Stimulated activated naive B cell treated with anti-CD40 and anti-IgM and Interleukin-4, amounts not matched to agents 10 μg/mL and 1 μg/mL and 100 μg/mL, for 72 hours (primary cell): ENCODE measurements around the gene GLP2R.
"Not testable (repeated sequence)": the region's sequence is repeated elsewhere in the genome, so short reads cannot be mapped to it uniquely, and the experiment has no call there.

Experiments used
- ATAC-seq, 2 donors: fragments of 150-1000 bp; cut with Tn5 transposase; replicated peaks; 2 replicates each; pipeline ENCODE4 v1.10.0; 2021; ENCODE audit warnings: moderate library complexity in 1 of 2
- DNase-seq: peaks from one replicate; pipeline ENCODE4 v3.0.0; 2021
- H3K27ac Mint-ChIP-seq: one replicate; pipeline ENCODE4 v1.8.0; 2022; ENCODE audit warnings: mild to moderate bottlenecking, mixed read lengths
- H3K27me3 Mint-ChIP-seq, 2 donors: one replicate each; pipeline ENCODE4 v1.8.0; 2022; ENCODE audit warnings: mixed read lengths in 2 of 2
- H3K36me3 Mint-ChIP-seq, 2 donors: one replicate each; pipeline ENCODE4 v1.8.0; 2022; ENCODE audit warnings: mixed read lengths in 2 of 2, mild to moderate bottlenecking in 1 of 2
- H3K4me1 Mint-ChIP-seq, 2 donors: one replicate each; pipeline ENCODE4 v1.8.0; 2022; ENCODE audit warnings: mixed read lengths in 2 of 2, mild to moderate bottlenecking in 1 of 2
- H3K4me3 Mint-ChIP-seq, 2 donors: one replicate each; pipeline ENCODE4 v1.8.0; 2022; ENCODE audit warnings: mild to moderate bottlenecking in 2 of 2, mixed read lengths in 2 of 2, moderate library complexity in 1 of 2
- H3K9me3 Mint-ChIP-seq, 2 donors: one replicate each; pipeline ENCODE4 v1.8.0; 2022; ENCODE audit warnings: mixed read lengths in 2 of 2, mild to moderate bottlenecking in 1 of 2

Gene GLP2R, protein sequence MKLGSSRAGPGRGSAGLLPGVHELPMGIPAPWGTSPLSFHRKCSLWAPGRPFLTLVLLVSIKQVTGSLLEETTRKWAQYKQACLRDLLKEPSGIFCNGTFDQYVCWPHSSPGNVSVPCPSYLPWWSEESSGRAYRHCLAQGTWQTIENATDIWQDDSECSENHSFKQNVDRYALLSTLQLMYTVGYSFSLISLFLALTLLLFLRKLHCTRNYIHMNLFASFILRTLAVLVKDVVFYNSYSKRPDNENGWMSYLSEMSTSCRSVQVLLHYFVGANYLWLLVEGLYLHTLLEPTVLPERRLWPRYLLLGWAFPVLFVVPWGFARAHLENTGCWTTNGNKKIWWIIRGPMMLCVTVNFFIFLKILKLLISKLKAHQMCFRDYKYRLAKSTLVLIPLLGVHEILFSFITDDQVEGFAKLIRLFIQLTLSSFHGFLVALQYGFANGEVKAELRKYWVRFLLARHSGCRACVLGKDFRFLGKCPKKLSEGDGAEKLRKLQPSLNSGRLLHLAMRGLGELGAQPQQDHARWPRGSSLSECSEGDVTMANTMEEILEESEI

GRCh38 chr17:9825641-9826150 is at the start of gene GLP2R:
TSS of gene GLP2R (plus strand) at chr17:9825924. CDS start at chr17:9826064, 140 bp downstream.
- H3K9me3 Mint-ChIP-seq, result peaks cover 3 to 4% of the 10 kb centered on the region in 2 donors
- no peak within 1 kb of the TSS for H3K27ac Mint-ChIP-seq
- no peak within 1 kb of the TSS for H3K4me3 Mint-ChIP-seq
- H3K4me1 Mint-ChIP-seq, result no peaks in the 10 kb centered on the region
- peaks cover 12 to 35% of the 10 kb centered on the region in 2 donors for H3K27me3 Mint-ChIP-seq
- no peak for ATAC-seq
- no peaks in the 10 kb centered on the region for H3K36me3 Mint-ChIP-seq
- DNase-seq, result no peak

DNA sequence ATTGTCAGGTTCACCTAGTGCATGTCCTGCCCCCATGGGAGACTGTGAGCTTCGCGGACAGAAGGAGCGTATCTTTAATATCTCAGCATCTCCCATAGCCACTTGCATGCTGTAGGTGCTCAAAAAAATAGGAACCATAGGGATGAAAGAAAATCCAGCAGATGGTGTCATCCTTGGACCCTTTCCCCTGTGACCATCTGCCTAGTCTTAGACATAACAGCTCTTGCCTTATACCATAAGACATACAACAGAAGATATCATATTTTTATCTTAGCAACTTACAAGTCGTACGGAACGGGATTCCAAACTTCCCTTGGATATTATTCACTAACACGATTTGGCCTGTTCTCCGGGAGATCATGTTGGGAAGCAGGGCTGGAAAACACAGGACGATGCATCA is 48.8 kb upstream of the GLP2R start:
- Mint-ChIP-seq H3K4me3 (no peak overlapping the region), H3K27me3 (peaks cover 4 to 25% of the 10 kb centered on the region in 2 donors), H3K27ac (no peak overlapping the region), H3K4me1 (no peaks in the 10 kb centered on the region), H3K9me3 (peaks cover 0 to 9% of the 10 kb centered on the region in 2 donors), H3K36me3 (no peaks in the 10 kb centered on the region)
- ATAC-seq, result no peak
- DNase-seq, result no peak

- H3K4me3 Mint-ChIP-seq, result no peak overlapping the region
- H3K36me3 Mint-ChIP-seq, result no peaks in the 10 kb centered on the region
- H3K27me3 Mint-ChIP-seq, result peaks cover 10 to 33% of the 10 kb centered on the region in 2 donors
- H3K9me3 Mint-ChIP-seq, result peaks cover 0 to 5% of the 10 kb centered on the region in 2 donors
- ATAC-seq, result no peak
- DNase-seq, result no peak
- no peaks in the 10 kb centered on the region for H3K4me1 Mint-ChIP-seq
- H3K27ac Mint-ChIP-seq, result no peak overlapping the region
Measured at GRCh38 chr17:9780552-9780951, 45.2 kb upstream of the GLP2R start.

DNA sequence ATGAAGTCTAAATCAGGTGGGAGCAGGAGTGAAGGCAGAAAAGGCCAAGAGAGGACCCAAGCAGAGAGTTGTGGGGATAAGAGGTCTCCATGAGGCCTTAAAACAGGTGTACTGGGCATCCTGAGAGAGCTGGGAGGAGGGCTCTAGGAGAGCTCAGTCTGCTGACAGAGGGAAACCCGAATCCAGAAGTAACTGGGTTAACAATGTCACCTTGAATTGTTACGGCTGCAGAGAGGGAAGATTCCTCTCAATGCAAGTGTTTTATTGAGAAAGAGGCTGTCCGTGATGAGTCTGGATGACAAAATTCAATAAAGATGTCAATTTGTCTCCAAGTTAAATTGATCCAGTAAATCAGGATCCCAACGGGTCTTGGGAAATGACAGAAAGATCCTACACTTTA is 42.7 kb upstream of the GLP2R start:
- Mint-ChIP-seq H3K9me3 (no peaks in the 10 kb centered on the region), H3K27ac (no peak overlapping the region), H3K4me3 (no peak overlapping the region), H3K4me1 (no peaks in the 10 kb centered on the region), H3K27me3 (peaks cover 13 to 20% of the 10 kb centered on the region in 2 donors), H3K36me3 (no peaks in the 10 kb centered on the region)
- ATAC-seq (no peak), DNase-seq (no peak)

GRCh38 chr17:9783465-9783864 is 42.3 kb upstream of the GLP2R start:
- not testable (repeated sequence) for H3K9me3 Mint-ChIP-seq, H3K4me1 Mint-ChIP-seq, H3K36me3 Mint-ChIP-seq, ATAC-seq, H3K27ac Mint-ChIP-seq, H3K4me3 Mint-ChIP-seq, DNase-seq
- H3K27me3 Mint-ChIP-seq, result peaks cover 13 to 20% of the 10 kb centered on the region in 2 donors

GRCh38 chr17:9784544-9784943 is 41.2 kb upstream of the GLP2R start:
- Mint-ChIP-seq H3K27ac (no peak overlapping the region), H3K9me3 (no peaks in the 10 kb centered on the region), H3K36me3 (no peaks in the 10 kb centered on the region), H3K4me1 (no peaks in the 10 kb centered on the region), H3K27me3 (peaks cover 19 to 20% of the 10 kb centered on the region in 2 donors), H3K4me3 (no peak overlapping the region)
- DNase-seq, result no peak
- no peak for ATAC-seq

- Mint-ChIP-seq H3K9me3 (no peaks in the 10 kb centered on the region), H3K36me3 (no peaks in the 10 kb centered on the region), H3K4me3 (no peak overlapping the region), H3K27ac (no peak overlapping the region), H3K4me1 (no peaks in the 10 kb centered on the region), H3K27me3 (peaks cover 0 to 10% of the 10 kb centered on the region in 2 donors)
- DNase-seq (no peak), ATAC-seq (no peak)
Measured at GRCh38 chr17:9788601-9789000, 37.1 kb upstream of the GLP2R start.

GRCh38 chr17:9790316-9790715 is 35.4 kb upstream of the GLP2R start:
- peaks cover 6 to 10% of the 10 kb centered on the region in 2 donors for H3K27me3 Mint-ChIP-seq
- no peak overlapping the region for H3K4me3 Mint-ChIP-seq
- ATAC-seq, result no peak

GRCh38 chr17:9790889-9791876 is 34.5 kb upstream of the GLP2R start, which contains the start of gene DHRS7C:
TSS of gene DHRS7C (minus strand) at chr17:9791592. CDS start at chr17:9791284, 308 bp downstream.
- no peak within 1 kb of the TSS for H3K4me3 Mint-ChIP-seq
- DNase-seq (no peak), ATAC-seq (no peak)
- H3K9me3 Mint-ChIP-seq, result no peaks in the 10 kb centered on the region
- no peaks in the 10 kb centered on the region for H3K4me1 Mint-ChIP-seq
- H3K27ac Mint-ChIP-seq, result no peak within 1 kb of the TSS
- H3K27me3 Mint-ChIP-seq, result peaks cover 11 to 15% of the 10 kb centered on the region in 2 donors
- no peaks in the 10 kb centered on the region for H3K36me3 Mint-ChIP-seq

More at GRCh38 chr17:9790316-9790715, 35.4 kb upstream of the GLP2R start:
- Mint-ChIP-seq H3K36me3 (no peaks in the 10 kb centered on the region), H3K27ac (no peak overlapping the region), H3K9me3 (no peaks in the 10 kb centered on the region), H3K4me1 (no peaks in the 10 kb centered on the region)
- no peak for DNase-seq

DNA sequence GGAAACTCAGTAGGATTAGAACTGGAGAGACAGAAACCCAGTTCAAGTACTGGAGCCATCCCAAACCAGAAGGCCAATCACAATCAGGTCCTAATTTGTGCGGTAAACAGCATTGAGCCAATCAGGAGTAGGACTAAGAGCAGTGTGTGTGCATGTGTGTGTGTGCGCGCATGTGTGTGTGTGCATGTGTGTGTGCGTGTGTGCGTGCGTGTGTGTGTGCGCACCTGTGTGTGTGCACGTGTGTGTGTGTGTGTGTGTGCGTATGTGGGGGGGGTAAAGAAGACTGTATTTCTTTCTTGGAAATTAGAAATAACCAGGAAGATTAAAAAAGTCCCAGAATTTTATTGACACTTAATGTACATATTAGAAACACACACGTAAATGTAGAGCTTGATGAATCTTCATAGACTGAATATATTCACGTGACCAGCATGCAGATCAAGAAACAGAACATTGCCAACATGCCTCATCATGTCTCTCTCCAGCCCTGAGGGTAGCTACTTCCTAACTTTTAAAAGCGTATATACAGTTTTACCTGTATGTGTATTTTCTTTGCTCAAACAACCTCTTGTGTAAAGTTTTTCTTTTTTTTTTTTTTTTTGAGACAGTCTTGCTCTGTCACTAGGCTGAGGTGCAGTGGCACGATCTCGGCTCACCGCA is 33.4 kb upstream of the GLP2R start:
- H3K4me1 Mint-ChIP-seq, result no peaks in the 10 kb centered on the region
- ATAC-seq (no peak), DNase-seq (no peak)
- H3K9me3 Mint-ChIP-seq, result no peaks in the 10 kb centered on the region
- peaks cover 15 to 25% of the 10 kb centered on the region in 2 donors for H3K27me3 Mint-ChIP-seq
- H3K36me3 Mint-ChIP-seq, result no peaks in the 10 kb centered on the region
- no peak overlapping the region for H3K27ac Mint-ChIP-seq
- H3K4me3 Mint-ChIP-seq, result no peak overlapping the region

- Mint-ChIP-seq H3K36me3 (no peaks in the 10 kb centered on the region), H3K9me3 (no peaks in the 10 kb centered on the region), H3K27me3 (peaks cover 30 to 35% of the 10 kb centered on the region in 2 donors), H3K4me1 (no peaks in the 10 kb centered on the region), H3K4me3 (no peak overlapping the region), H3K27ac (no peak overlapping the region)
- no peak for ATAC-seq
- DNase-seq, result no peak
Measured at GRCh38 chr17:9798008-9798407, 27.7 kb upstream of the GLP2R start.

DNA sequence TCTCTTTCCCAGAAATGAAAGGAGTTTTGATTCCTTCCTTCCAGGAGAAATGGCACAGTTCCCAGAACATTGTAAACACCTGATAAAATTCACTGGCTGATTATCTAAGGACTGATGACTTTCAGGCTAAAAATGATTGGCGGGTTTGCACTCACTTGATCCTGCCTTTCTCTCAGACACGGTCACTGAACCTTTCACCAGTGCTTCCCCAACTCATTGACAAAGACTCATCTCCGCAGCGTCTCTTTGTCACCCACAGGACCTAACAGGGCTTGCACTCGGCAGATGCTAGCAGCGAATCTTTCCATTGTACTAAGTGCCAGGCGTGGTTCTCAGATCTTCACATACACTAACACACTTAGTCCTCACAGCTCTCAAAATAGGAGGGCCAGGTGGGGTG is 27.0 kb upstream of the GLP2R start:
- H3K36me3 Mint-ChIP-seq, result no peaks in the 10 kb centered on the region
- peaks cover 30 to 35% of the 10 kb centered on the region in 2 donors for H3K27me3 Mint-ChIP-seq
- H3K4me3 Mint-ChIP-seq, result no peak overlapping the region
- no peak for ATAC-seq
- no peaks in the 10 kb centered on the region for H3K4me1 Mint-ChIP-seq
- H3K9me3 Mint-ChIP-seq, result no peaks in the 10 kb centered on the region
- no peak for DNase-seq
- H3K27ac Mint-ChIP-seq, result no peak overlapping the region

- no peak overlapping the region for H3K27ac Mint-ChIP-seq
- no peak for ATAC-seq
Measured at GRCh38 chr17:9801505-9801904, 24.2 kb upstream of the GLP2R start.

More at GRCh38 chr17:9801505-9801904, 24.2 kb upstream of the GLP2R start:
- Mint-ChIP-seq H3K27me3 (peaks cover 19 to 27% of the 10 kb centered on the region in 2 donors), H3K36me3 (no peaks in the 10 kb centered on the region), H3K4me3 (no peak overlapping the region), H3K9me3 (peaks cover 3% of the 10 kb centered on the region in 2 donors), H3K4me1 (no peaks in the 10 kb centered on the region)
- no peak for DNase-seq
